CD4-positive, alpha-beta T cell (primary cell): ENCODE results near the gene SPG11. TPM values are rescaled to one million over a fixed set of nuclear protein-coding genes. Genes with fewer than 3 reads are reported as not detected.
"Not testable (repeated sequence)": the region's sequence is repeated elsewhere in the genome, so short reads cannot be mapped to it uniquely, and the experiment has no call there.

ENCODE experiments used
- ATAC-seq: fragments of 200-7000 bp; cut with Tn5 transposase; one replicate; pipeline ENCODE4 v1.10.0; 2022; ENCODE audit warnings: mild to moderate bottlenecking; ENCODE audit not compliant: poor library complexity
- CTCF ChIA-PET: fragments of 350-600 bp; sonication (Branson Sonifier 250); formaldehyde crosslinking; loops from one replicate; lab custom pipeline; 2021; ENCODE audit warnings: antibody characterized with exemption, inconsistent platforms; lab: Charles Lee
- POLR2A ChIA-PET: fragments of 350-600 bp; sonication (Branson Sonifier 250); formaldehyde crosslinking; loops from one replicate; lab custom pipeline; 2021; ENCODE audit warnings: antibody characterized with exemption, inconsistent platforms; lab: Charles Lee
- DNase-seq, 14 experiments: peaks; one replicate each; pipeline ENCODE4 v3.0.0-alpha.2; 2013 to 2020; ENCODE audit warnings: mixed read lengths in 2 of 14
- H3K27ac ChIP-seq, 2 donors: one replicate each; pipeline versions ENCODE4 v1.5.1 to v1.7.0; 2013; ENCODE audit warnings: low read length in 2 of 2, low read depth in 1 of 2, mild to moderate bottlenecking in 1 of 2
- H3K27me3 ChIP-seq, 2 experiments: 1 replicate in 1 of 2; 2 replicates in 1 of 2; pipeline versions ENCODE4 v1.6.1 to v1.7.0; 2013; ENCODE audit warnings: low read length in 2 of 2, control low read depth in 1 of 2, mild to moderate bottlenecking in 1 of 2, moderate library complexity in 1 of 2; ENCODE audit not compliant: insufficient read depth in 2 of 2, control insufficient read depth in 1 of 2
- H3K36me3 ChIP-seq: one replicate; pipeline ENCODE4 v1.6.1; 2013; ENCODE audit warnings: low read length, control low read depth; ENCODE audit not compliant: insufficient read depth
- H3K4me1 ChIP-seq: one replicate; pipeline ENCODE4 v1.6.1; 2013; ENCODE audit warnings: low read length, control low read depth; ENCODE audit not compliant: insufficient read depth
- H3K4me3 ChIP-seq: one replicate; pipeline ENCODE4 v1.5.1; 2013; ENCODE audit warnings: mild to moderate bottlenecking, low read length, moderate library complexity
- H3K9me3 ChIP-seq, 2 experiments: 1 replicate in 1 of 2; 2 replicates in 1 of 2; pipeline versions ENCODE4 v1.6.1 to v1.7.0; 2013; ENCODE audit warnings: low read length in 2 of 2, mild to moderate bottlenecking in 2 of 2, control low read depth in 1 of 2, moderate library complexity in 1 of 2; ENCODE audit not compliant: control insufficient read depth in 1 of 2, insufficient read depth in 1 of 2
- H3K27ac Mint-ChIP-seq: one replicate; pipeline ENCODE4 v1.8.0; 2020; ENCODE audit warnings: mixed read lengths
- H3K27me3 Mint-ChIP-seq: one replicate; pipeline ENCODE4 v1.8.0; 2021; ENCODE audit warnings: mixed read lengths
- H3K36me3 Mint-ChIP-seq: one replicate; pipeline ENCODE4 v1.8.0; 2021; ENCODE audit warnings: low read depth, mixed read lengths
- H3K4me1 Mint-ChIP-seq: one replicate; pipeline ENCODE4 v1.8.0; 2021; ENCODE audit warnings: low read depth, mixed read lengths
- H3K4me3 Mint-ChIP-seq: one replicate; pipeline ENCODE4 v1.8.0; 2020; ENCODE audit warnings: mild to moderate bottlenecking, mixed read lengths
- H3K9me3 Mint-ChIP-seq: one replicate; pipeline ENCODE4 v1.8.0; 2020; ENCODE audit warnings: mixed read lengths
- CTCF ChIP-seq: fragments of 200-600 bp; IDR thresholded peaks from one replicate; pipeline ENCODE4 v1.8.0; 2022; ENCODE audit warnings: antibody characterized with exemption, mild to moderate bottlenecking
- intact Hi-C, 2 experiments: fragments of 100-400 bp; cut with DNase I in 1 of 2; cut with micrococcal nuclease in 1 of 2; formaldehyde crosslinking; loops; one replicate each; pipeline versions ENCODE4 v1.15.1 to v1.9.0; 2023 to 2025; cut with DNase I, micrococcal nuclease
- total RNA-seq, 174 experiments: library from RNA in 2 of 174; stranded (reverse) in 2 of 174; gene quantifications; one replicate each; pipeline ENCODE4 v1.2.3 and lab custom pipeline; 2021 to 2026

SPG11 gene
- total RNA-seq, 2 experiments from 2014 or later, result 49.9 to 51.3 TPM

GRCh38 chr15:44568338-44568737 lies 95.1 kb downstream of the SPG11 start:
- H3K27me3 ChIP-seq, result no peaks in the 10 kb centered on the region
- TF ChIP-seq CTCF, result no peak
- no peak overlapping the region for H3K27ac ChIP-seq
- Mint-ChIP-seq H3K27ac (no peak overlapping the region), H3K36me3 (peaks cover 81% of the 10 kb centered on the region), H3K4me1 (no peaks in the 10 kb centered on the region), H3K9me3 (no peaks in the 10 kb centered on the region), H3K27me3 (no peaks in the 10 kb centered on the region), H3K4me3 (no peak overlapping the region)
- CTCF ChIA-PET, result no interaction called here
- H3K4me3 ChIP-seq, result no peak overlapping the region
- H3K9me3 ChIP-seq, result peaks cover 0 to 5% of the 10 kb centered on the region in 2 experiments
- ATAC-seq (no peak), DNase-seq (no peak)
- H3K4me1 ChIP-seq, result no peaks in the 10 kb centered on the region
- intact Hi-C loops, result no loop called here
- POLR2A ChIA-PET, result no interaction called here
- peaks cover 77% of the 10 kb centered on the region for H3K36me3 ChIP-seq

- ATAC-seq, result no peak
- no peaks in the 10 kb centered on the region for H3K4me1 ChIP-seq
- no peak for TF ChIP-seq CTCF
- Mint-ChIP-seq H3K27me3 (no peaks in the 10 kb centered on the region), H3K4me1 (peaks cover 7% of the 10 kb centered on the region), H3K27ac (peak overlapping the region; percentile 17), H3K36me3 (peaks cover 89% of the 10 kb centered on the region), H3K9me3 (no peaks in the 10 kb centered on the region), H3K4me3 (no peak overlapping the region)
- H3K27ac ChIP-seq, result no peak overlapping the region
- peaks cover 87% of the 10 kb centered on the region for H3K36me3 ChIP-seq
- POLR2A ChIA-PET, result no interaction called here
- peaks cover 0 to 5% of the 10 kb centered on the region in 2 experiments for H3K9me3 ChIP-seq
- no peaks in the 10 kb centered on the region for H3K27me3 ChIP-seq
- CTCF ChIA-PET, result no interaction called here
- intact Hi-C loops, result no loop called here
- H3K4me3 ChIP-seq, result no peak overlapping the region
- DNase-seq, result no peak
Measured at GRCh38 chr15:44566155-44566540, 97.3 kb downstream of the SPG11 start.

GRCh38 chr15:44565387-44566154 lies 97.9 kb downstream of the SPG11 start:
- Mint-ChIP-seq H3K27me3 (no peaks in the 10 kb centered on the region), H3K27ac (peak overlapping the region; percentile 17), H3K4me1 (peaks cover 13% of the 10 kb centered on the region), H3K4me3 (no peak overlapping the region), H3K9me3 (no peaks in the 10 kb centered on the region), H3K36me3 (peaks cover 89% of the 10 kb centered on the region)
- peaks cover 85% of the 10 kb centered on the region for H3K36me3 ChIP-seq
- CTCF ChIA-PET, result no interaction called here
- POLR2A ChIA-PET, result no interaction called here
- peaks cover 3% of the 10 kb centered on the region for H3K4me1 ChIP-seq
- TF ChIP-seq CTCF, result no peak
- peaks cover 0 to 5% of the 10 kb centered on the region in 2 experiments for H3K9me3 ChIP-seq
- H3K27me3 ChIP-seq, result no peaks in the 10 kb centered on the region
- no peak for ATAC-seq
- no peak overlapping the region for H3K4me3 ChIP-seq
- H3K27ac ChIP-seq, result no peak overlapping the region
- intact Hi-C loops, result no loop called here
- no peak for DNase-seq

GRCh38 chr15:44560926-44561325 lies 102.5 kb downstream of the SPG11 start:
- ATAC-seq (peak; percentile 75), DNase-seq (peak in 2 of 14 experiments; percentile 24 to 40)
- H3K27me3 Mint-ChIP-seq, H3K4me3 Mint-ChIP-seq, H3K4me1 ChIP-seq, H3K9me3 ChIP-seq, CTCF ChIA-PET, H3K9me3 Mint-ChIP-seq, intact Hi-C loops, H3K27ac ChIP-seq, H3K27me3 ChIP-seq, H3K4me3 ChIP-seq: not testable (repeated sequence)
- peaks cover 88% of the 10 kb centered on the region for H3K36me3 ChIP-seq
- POLR2A ChIA-PET, result interaction anchor here (0.6 kb wide), 1 partner anchor 175 kb away, joined by 3 read pairs; the partner anchor contains the start of gene TRIM69
- Mint-ChIP-seq H3K27ac (peak overlapping the region; percentile 79), H3K36me3 (peaks cover 89% of the 10 kb centered on the region), H3K4me1 (peaks cover 34% of the 10 kb centered on the region)
